ENCODE results near the gene HIVEP3.
A peak's percentile ranks its signal among the peaks of the same experiment; 100 is the strongest.

HIVEP3 gene

GRCh38 chr1:41850029-41850428 is 68.7 kb downstream of the HIVEP3 start:
- H3K4me3 ChIP-seq (ENCODE audit: low read length), result no peak overlapping the region
- DNase-seq (ENCODE audit: low read depth), result no peak
- TF ChIP-seq CTCF (conservative IDR thresholded peaks at IDR 0.05; ENCODE audit: low read length), result no peak

- TF ChIP-seq CTCF (conservative IDR thresholded peaks at IDR 0.05; ENCODE audit: low read length), result no peak
- peak; percentile 24 for DNase-seq (ENCODE audit: low read depth)
- no peak overlapping the region for H3K4me3 ChIP-seq (ENCODE audit: low read length)
These were observed 69.4 kb downstream of the HIVEP3 start for GRCh38 chr1:41849211-41849759.

- TF ChIP-seq CTCF (conservative IDR thresholded peaks at IDR 0.05; ENCODE audit: low read length), result no peak
- no peak for DNase-seq (ENCODE audit: low read depth)
- H3K4me3 ChIP-seq (ENCODE audit: low read length), result no peak overlapping the region
These were observed 70.3 kb downstream of the HIVEP3 start for GRCh38 chr1:41848216-41848952.

GRCh38 chr1:41847733-41848132 is 71.0 kb downstream of the HIVEP3 start:
- DNase-seq (ENCODE audit: low read depth), result no peak
- no peak overlapping the region for H3K4me3 ChIP-seq (ENCODE audit: low read length)
- no peak for TF ChIP-seq CTCF (conservative IDR thresholded peaks at IDR 0.05; ENCODE audit: low read length)

GRCh38 chr1:41846625-41847405 is 71.9 kb downstream of the HIVEP3 start:
- TF ChIP-seq CTCF (conservative IDR thresholded peaks at IDR 0.05; ENCODE audit: low read length), result no peak
- peak; percentile 65 for DNase-seq (ENCODE audit: low read depth)

GRCh38 chr1:41844781-41845272 is 73.9 kb downstream of the HIVEP3 start:
- H3K4me3 ChIP-seq (ENCODE audit: low read length), result no peak overlapping the region
- no peak for DNase-seq (ENCODE audit: low read depth)
- no peak for TF ChIP-seq CTCF (conservative IDR thresholded peaks at IDR 0.05; ENCODE audit: low read length)

More at GRCh38 chr1:41846625-41847405, 71.9 kb downstream of the HIVEP3 start:
- no peak overlapping the region for H3K4me3 ChIP-seq (ENCODE audit: low read length)

Measured in AG10803 (cell line).